ENCODE measurements around the gene ACBD6. TPM values are rescaled to one million over a fixed set of nuclear protein-coding genes. Genes with fewer than 3 reads are reported as not detected.

ACBD6 gene
- total and polyA plus RNA-seq, 8 donors: 8.9 to 48.8 (median 37.7) TPM

DNA sequence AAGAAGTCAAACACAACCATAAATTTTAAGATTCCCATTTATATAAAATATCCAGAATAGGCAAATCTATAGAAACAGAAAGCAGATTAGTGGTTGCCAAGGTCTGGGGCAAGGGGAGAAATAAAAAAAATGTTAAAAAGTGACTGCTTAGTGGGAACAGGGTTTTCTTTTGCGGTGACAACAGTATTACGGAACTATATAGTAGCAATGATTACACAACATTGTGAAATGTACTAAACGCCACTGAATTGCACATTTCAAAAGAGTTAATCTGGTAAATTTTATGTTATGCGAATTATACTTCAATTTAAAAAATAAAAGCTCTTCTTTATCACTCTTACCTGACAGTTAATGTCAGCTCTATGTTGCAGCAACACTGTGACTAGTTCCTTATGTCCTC, 105.2 kb downstream of the ACBD6 start:
- no peak for DNase-seq
- Histone ChIP-seq H3K36me3 (peaks cover 0 to 10% (median 7%) of the 10 kb centered on the region in 4 donors), H3K4me3 (no peak overlapping the region), H3K4me1 (no peaks in the 10 kb centered on the region), H3K27ac (no peak overlapping the region), H3K27me3 (no peaks in the 10 kb centered on the region), H3K9me3 (no peaks in the 10 kb centered on the region)
- 61 to 92% (median 86%) methylated on average over 4 of the region's 4 CpGs for WGBS, 5 donors
- intact Hi-C loops (cut with DNase I; ENCODE audit: low total_unique reads): no loop called here
- TF ChIP-seq EP300 (IDR thresholded peaks at IDR 0.05) (no peak), POLR2AphosphoS5 (IDR thresholded peaks at IDR 0.05) (no peak), POLR2A (IDR thresholded peaks at IDR 0.05) (no peak)
- TF ChIP-seq, protein P1, sequence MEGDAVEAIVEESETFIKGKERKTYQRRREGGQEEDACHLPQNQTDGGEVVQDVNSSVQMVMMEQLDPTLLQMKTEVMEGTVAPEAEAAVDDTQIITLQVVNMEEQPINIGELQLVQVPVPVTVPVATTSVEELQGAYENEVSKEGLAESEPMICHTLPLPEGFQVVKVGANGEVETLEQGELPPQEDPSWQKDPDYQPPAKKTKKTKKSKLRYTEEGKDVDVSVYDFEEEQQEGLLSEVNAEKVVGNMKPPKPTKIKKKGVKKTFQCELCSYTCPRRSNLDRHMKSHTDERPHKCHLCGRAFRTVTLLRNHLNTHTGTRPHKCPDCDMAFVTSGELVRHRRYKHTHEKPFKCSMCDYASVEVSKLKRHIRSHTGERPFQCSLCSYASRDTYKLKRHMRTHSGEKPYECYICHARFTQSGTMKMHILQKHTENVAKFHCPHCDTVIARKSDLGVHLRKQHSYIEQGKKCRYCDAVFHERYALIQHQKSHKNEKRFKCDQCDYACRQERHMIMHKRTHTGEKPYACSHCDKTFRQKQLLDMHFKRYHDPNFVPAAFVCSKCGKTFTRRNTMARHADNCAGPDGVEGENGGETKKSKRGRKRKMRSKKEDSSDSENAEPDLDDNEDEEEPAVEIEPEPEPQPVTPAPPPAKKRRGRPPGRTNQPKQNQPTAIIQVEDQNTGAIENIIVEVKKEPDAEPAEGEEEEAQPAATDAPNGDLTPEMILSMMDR (IDR thresholded peaks at IDR 0.05): no peak

DNA sequence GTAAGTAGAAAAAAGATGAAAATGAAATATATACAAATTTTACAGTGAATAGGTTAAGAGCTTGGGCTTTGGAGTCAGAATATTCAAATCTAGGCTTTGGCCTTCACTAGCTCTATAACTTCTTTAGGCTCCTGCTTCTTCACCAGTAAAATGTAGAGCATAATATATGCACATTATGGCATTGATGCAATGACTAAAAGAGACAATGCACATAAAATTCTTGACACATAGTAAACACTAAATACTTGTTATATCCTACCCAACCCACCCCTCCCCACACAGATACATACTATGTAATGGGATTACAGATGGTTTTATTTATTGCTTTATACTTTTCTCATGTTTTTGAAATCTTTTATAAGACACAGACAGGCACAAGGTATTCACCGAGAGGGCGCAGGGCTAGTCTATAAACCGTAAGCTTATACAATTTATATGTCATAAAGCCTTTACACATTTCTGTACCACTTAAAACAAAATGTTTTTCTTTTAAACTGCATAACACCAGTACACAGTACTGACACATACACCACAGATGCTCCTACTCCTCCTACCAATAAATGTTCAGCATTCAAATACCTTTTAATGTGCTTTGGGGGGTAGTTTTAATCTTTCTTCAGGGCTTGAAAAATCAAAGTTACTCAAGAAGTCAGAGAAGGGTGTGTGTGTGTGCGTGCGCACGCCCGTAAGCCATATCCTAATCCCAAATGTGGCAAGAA, 109.8 kb downstream of the ACBD6 start:
- intact Hi-C loops (cut with DNase I; ENCODE audit: low total_unique reads): no loop called here
- Histone ChIP-seq H3K36me3 (peaks cover 0 to 9% (median 5%) of the 10 kb centered on the region in 4 donors), H3K27ac (no peak overlapping the region), H3K9me3 (no peaks in the 10 kb centered on the region), H3K27me3 (no peaks in the 10 kb centered on the region), H3K4me1 (no peaks in the 10 kb centered on the region), H3K4me3 (no peak overlapping the region)
- WGBS, 5 donors: 93 to 98% (median 98%) methylated on average over 7 of the region's 7 CpGs
- no peak for TF ChIP-seq EP300 (IDR thresholded peaks at IDR 0.05)
- no peak for TF ChIP-seq POLR2AphosphoS5 (IDR thresholded peaks at IDR 0.05)
- TF ChIP-seq, protein P1 (IDR thresholded peaks at IDR 0.05): no peak
- TF ChIP-seq POLR2A (IDR thresholded peaks at IDR 0.05): no peak
- DNase-seq: no peak

DNA sequence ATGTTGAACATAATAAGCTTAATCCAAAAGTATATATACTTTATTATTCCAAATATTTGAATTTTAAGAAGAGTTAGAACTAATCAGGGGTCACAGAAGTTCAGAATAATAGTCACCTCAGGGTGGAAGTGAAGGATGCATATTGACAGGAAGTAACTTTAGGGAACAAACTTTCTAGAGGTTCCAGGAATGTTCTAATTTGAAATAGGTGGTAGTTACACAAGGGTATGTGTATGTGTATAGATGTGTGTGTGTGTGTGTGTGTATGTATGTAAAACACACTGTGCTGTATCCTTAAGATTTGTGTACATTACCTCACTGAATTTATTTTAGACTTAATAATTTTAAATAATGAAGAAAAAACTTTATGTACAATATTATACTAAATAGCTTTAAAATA, 110.4 kb downstream of the ACBD6 start:
- no peak for DNase-seq
- Histone ChIP-seq H3K27me3 (no peaks in the 10 kb centered on the region), H3K9me3 (no peaks in the 10 kb centered on the region), H3K4me1 (no peaks in the 10 kb centered on the region), H3K36me3 (peaks cover 0 to 9% (median 3%) of the 10 kb centered on the region in 4 donors), H3K4me3 (no peak overlapping the region), H3K27ac (peak overlapping the region in 1 of 5 donors; percentile 20)
- TF ChIP-seq, protein P1 (IDR thresholded peaks at IDR 0.05): no peak
- TF ChIP-seq POLR2AphosphoS5 (IDR thresholded peaks at IDR 0.05) (no peak), POLR2A (IDR thresholded peaks at IDR 0.05) (no peak), EP300 (IDR thresholded peaks at IDR 0.05) (no peak)
- intact Hi-C loops (cut with DNase I; ENCODE audit: low total_unique reads): no loop called here

DNA sequence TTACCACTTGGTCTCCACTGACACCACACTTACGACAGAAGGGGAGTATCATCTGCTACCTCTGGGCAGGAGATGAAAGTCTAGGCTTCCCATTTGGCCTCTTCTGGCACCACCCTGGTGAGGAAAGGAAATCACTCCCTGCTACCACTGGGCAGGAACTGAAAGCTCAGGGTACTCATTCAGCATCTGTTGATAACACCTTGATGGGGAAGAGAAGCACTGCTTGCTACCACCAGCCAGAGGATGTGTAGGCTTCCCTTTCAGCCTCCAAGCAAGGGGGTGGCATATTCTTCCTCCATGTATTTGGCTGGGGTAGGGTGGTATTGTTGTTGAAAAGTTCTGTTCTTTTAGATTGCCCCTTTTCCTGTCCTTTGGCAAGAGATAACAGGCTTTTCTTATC, 115.0 kb downstream of the ACBD6 start:
- no peaks in the 10 kb centered on the region for H3K4me1 ChIP-seq
- no peak overlapping the region for H3K27ac ChIP-seq
- H3K4me3 ChIP-seq: no peak overlapping the region
- H3K27me3 ChIP-seq: no peaks in the 10 kb centered on the region
- H3K9me3 ChIP-seq: peaks cover 0 to 28% (median 17%) of the 10 kb centered on the region in 4 donors
- TF ChIP-seq, protein P1 (IDR thresholded peaks at IDR 0.05): no peak
- TF ChIP-seq EP300 (IDR thresholded peaks at IDR 0.05): no peak
- no peak for TF ChIP-seq POLR2A (IDR thresholded peaks at IDR 0.05)
- TF ChIP-seq POLR2AphosphoS5 (IDR thresholded peaks at IDR 0.05): no peak
- intact Hi-C loops (cut with DNase I; ENCODE audit: low total_unique reads): no loop called here
- H3K36me3 ChIP-seq: peaks cover 0 to 8% (median 0%) of the 10 kb centered on the region in 4 donors
- DNase-seq: no peak
- 95 to 100% (median 98%) methylated on average over 1 of the region's 1 CpG for WGBS, 5 donors

Measured in stomach (tissue), 9 donors.